ENCODE results near the gene PTCSC3.

- TF ChIP-seq ZNF274 (IDR thresholded peaks at IDR 0.05; ENCODE audit: low read depth, low read length) (no peak), YY1 (IDR thresholded peaks at IDR 0.05; ENCODE audit: insufficient read depth, insufficient read length) (no peak)
These were observed 63.2 kb downstream of the PTCSC3 start for GRCh38 chr14:36113341-36113740.
